GM19463 (cell line): ENCODE data around the gene TCF3.

Experiments used
- ATAC-seq: cut with Tn5 transposase; IDR thresholded peaks from one replicate; pipeline ENCODE4 v1.9.1; 2021; ENCODE audit warnings: mild to moderate bottlenecking, moderate library complexity; ENCODE audit not compliant: unreplicated experiment

Gene TCF3

DNA sequence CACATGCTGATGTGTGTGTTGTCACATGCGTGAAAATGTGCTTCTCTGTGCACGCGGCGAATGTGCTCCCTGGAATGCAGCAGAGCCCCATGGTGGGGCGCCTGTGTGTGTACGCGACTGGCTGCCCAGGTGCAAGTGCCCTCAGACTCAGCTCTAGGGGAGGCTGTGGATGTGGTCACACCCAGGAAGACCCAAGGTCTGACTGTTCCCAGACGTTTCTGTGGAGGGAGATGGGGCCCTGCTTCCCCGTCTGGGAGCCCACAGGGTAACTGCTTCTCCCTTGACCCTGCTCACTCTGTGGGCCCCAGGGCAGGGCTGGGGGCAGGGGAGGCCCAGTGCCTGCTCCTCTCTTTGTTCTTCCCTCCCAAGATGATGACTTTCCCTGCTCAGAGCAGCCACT is 39.3 kb downstream of the TCF3 start:
- no peak for ATAC-seq

DNA sequence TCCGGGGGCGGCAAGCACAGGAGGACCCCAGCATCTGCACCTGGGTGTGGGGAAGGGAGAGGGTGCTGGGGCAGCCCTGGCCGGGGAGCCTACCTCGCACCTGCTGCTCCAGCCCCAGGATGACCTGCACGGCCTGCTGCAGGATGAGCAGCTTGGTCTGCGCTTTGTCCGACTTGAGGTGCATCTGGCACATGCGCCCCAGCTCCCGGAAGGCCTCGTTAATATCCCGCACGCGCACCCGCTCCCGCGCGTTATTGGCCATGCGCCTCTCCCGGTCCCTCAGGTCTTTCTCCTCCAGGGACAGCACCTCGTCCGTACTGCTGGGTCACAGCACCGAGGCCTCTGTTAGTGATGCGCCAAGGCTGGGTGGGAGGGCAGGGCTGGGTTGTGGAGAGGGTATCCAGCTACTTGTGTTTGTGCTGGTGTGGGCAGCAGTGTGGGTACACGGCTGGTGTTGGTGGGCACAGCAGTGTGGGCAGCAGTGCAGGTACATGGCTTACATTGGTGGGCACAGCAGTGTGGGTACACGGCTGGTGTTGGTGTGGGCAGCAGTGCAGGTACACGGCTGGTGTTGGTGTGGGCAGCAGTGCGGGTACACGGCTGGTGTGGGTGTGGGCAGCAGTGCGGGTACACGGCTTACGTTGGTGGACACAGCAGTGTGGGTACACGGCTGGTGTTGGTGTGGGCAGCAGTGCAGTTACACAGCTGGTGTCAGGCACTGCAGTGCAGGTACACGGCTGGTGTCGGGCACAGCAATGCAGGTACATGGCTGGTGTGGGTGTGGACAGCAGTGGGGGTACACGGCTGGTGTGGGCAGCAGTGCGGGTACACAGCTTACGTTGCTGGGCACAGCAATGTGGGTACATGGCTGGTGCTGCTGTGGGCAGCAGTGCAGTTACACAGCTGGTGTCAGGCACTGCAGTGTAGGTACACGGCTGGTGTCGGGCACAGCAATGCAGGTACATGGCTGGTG is 40.0 kb downstream of the TCF3 start:
- ATAC-seq: no peak

DNA sequence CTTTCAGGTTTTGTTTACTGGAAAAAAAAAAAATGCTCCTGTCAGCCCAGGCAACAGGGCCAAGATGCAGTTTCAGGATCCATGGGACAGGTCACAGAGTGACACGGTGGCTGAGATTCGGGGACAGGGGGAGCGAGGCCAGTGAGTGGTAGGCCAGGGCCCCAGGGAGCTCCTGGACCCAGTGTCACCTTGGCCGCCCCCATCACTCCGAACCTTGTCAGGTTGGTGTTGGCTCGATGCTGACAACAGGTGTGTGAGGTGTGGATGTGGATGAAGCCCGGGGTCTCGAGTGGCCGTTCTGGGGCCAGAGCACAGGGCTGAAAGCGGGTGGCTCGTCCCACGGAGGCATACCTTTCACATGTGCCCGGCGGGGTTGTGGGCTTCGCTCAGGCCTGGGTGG is 41.1 kb downstream of the TCF3 start:
- ATAC-seq: no peak

GRCh38 chr19:1610579-1610978 is 41.8 kb downstream of the TCF3 start:
- ATAC-seq: no peak

DNA sequence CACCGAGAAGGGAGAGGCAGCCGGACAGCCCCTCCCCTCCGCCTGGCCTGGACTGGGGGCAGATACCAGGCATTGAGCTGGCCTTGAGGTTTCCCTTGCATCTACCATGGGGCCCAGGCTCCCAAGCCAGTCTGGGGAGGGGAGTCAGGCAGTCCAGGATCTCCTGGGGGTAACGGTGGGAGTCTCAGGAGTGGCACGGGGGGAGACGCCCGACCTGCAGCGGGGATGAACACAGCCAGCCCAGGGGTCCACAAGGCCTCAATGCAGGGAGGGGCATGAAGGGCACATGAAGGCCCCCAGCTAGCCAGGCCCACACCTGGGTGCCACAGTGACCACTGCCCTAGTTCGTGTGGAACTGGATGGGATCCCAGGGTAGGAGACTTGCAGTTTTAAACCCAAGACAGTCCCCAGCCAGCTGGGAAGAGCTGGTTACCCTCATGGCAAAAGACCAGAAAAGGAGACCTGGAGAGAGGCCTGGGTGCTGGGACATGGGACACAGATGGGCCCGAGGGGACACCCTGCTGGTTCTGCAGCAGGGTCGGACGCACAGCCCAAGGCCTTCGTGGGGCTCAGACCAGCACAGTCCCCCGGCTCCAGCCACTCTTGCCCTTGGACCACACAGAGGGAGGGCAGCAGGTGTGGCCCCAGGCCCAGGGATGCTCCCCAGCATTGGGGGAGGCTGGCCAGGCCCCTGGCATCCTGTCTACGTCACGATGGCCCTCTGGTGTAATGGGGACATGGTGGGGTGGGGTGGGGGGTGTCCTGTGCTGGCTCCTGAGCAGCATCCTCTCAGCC is 42.5 kb downstream of the TCF3 start:
- no peak for ATAC-seq

DNA sequence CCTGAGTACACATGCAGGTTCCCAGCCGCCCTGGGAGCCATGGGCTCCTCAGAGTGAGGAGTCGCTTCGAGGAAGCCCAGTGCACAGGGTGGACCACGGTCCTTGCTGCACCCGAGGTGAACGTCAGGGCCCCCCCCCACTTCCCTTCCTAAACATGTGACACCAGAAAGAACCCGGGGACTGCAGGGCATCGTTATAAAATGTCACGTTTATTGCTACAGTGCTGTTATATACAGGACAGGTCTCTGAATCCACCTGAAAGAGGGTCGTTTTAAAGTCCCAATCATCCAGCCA is 43.4 kb downstream of the TCF3 start:
- ATAC-seq: no peak

DNA sequence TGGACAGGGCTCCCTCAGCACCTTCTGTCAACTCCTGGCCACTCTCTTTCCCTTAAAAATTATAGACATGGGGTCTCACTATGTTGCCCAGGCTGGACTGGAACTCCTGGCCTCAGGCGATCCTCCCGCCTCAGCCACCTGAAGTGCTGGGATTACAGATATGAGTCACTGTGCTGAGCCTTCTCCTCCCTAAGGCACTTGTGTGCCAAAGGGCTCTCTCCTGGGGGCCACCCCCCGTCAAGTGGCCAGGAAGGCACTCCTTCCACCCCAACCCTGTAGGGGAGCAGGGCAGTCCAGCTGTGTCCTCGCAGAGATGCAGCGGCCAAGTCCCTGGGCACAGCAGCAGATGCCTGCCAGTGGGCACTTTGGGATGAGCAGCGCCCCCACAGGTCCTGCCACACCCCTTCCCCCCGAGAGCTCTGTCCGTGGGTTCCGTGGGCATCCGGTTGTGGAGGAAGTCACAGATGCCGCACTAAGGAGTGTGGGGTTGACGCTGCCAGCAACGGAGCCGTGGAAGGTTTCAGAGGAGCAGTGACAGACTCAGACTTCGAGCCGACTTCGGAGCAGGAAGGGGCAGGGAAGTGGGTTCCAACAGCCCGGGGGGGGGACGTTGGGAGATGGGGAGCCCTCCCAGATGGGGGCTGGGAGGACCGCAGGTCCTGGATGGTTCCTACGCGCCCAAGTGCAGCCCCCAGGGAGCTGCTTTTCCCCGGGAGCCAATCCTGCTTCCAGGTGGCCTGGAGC is 43.9 kb downstream of the TCF3 start:
- ATAC-seq: no peak

DNA sequence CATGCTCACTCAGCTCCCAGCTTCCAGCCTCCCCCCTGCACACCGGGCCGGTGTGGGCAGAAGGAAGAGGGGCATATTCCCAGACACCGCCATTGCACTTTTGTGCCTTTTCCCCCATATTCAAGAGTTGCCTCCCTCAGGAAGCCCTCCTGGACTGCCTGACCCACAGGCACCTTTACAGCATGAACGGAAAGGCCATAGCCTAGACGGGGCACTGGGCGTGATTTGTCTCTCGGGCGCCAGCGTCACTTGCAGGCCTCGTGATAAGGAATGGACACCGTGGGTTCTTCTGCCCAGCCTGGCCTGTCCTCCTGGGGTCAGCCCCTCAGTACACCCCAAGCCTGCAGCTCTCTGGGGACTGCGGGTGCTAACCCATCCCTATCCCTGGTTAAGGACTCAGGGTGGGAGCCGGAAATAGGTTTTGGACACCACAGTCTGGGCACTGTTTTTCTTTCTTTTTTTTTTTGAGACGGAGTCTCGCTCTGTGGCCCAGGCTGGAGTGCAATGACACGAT is 46.2 kb downstream of the TCF3 start:
- ATAC-seq: no peak

GRCh38 chr19:1605236-1606137 is 46.9 kb downstream of the TCF3 start, which contains the start of gene UQCR11:
UQCR11 (minus strand) TSS chr19:1605462; CDS start chr19:1605409, 53 bp downstream.
- peak; percentile 87 for ATAC-seq

GRCh38 chr19:1602091-1602707 is 50.2 kb downstream of the TCF3 start:
- no peak for ATAC-seq

DNA sequence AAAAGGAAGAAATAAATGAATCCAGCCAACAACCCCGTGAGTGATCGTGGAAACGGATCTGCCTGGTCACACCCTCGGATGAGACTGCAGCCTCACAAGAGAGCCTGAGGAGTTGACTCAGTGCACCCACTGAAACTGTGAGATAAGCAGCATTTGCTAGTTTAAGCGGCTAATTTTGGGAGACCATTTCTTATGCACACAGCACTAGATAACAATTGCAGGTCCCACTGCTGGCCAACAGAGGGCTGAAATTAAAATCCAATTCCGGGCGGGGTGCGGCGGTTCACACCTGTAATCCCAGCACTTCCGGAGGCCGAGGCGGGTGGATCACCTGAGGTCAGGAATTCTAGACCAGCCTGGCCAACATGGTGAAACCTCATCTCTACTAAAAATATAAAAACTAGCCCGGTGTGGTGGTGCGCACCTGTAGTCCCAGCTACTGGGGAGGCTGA is 50.8 kb downstream of the TCF3 start:
- no peak for ATAC-seq

DNA sequence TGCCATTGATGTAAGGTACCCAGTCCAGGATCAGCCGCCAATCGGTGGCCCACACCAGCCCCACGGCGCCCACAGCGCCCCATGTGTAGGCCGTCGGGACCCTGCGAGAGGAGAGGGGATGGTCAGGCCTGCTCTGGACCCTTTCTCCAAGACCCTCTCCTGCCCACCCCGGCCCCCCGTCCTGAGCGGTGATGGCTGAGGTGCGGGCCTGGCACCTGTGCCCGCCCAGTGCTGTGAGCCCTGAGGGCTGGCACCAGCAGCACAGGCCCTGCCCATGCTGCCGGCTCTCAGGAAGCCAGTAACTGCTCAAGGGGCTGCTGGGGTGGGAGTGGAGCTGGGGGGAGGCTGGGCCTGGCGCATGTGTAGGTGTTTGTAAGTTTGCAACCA is 53.0 kb downstream of the TCF3 start:
- ATAC-seq: no peak

- ATAC-seq: no peak
These were observed 53.5 kb downstream of the TCF3 start for GRCh38 chr19:1598777-1599459.

GRCh38 chr19:1593501-1593772 is 59.0 kb downstream of the TCF3 start:
- ATAC-seq: no peak

DNA sequence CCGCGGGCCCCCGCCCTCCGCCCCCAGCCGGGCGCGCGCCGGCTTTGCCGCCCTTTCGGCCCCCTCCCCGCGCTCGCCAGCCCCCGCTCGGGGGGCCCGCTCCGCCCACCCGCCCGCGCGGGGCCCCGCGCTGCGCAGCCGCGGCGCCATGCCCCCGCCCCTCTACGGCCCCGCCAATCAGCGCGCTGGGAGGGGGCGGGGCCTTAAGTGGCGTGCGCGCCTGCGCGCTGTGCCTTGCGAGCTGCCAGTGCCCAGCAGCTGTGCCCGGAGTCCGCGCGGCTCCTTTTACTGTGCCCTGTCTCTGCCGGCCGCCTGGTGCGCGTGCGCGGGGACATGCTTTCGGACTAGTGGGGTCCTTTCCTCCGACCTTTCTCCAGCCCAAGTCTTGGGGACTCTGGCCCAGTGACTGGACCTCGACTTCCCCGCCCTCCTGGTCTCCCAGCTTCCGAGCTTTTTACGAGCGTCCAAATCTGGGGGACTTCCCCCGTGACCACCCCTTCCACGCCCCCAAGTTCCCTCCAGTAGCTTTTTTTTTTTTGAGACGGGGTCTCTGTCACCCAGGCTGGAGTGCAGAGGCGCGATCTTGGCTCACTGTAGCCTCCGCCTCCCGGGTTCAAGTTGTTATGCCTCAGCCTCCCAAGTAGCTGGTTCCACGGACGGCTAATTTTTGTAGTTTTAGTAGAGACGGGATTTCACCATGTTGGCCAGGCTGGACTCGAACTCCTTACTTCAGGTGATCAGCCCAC is 59.5 kb downstream of the TCF3 start, which contains the start of gene MBD3:
TSS of gene MBD3 (minus strand) at position 111 of the 746 bp plus-strand sequence. CDS start 234 bp downstream, outside the sequence.
- ATAC-seq: peak; percentile 66

- ATAC-seq: peak; percentile 67
These were observed 60.2 kb downstream of the TCF3 start for GRCh38 chr19:1592024-1592754.

- no peak for ATAC-seq
These were observed 60.9 kb downstream of the TCF3 start for GRCh38 chr19:1591421-1592023.
